Colon (tissue), 2 donors: ENCODE measurements around the gene PNMA8C.

Experiments used
- FAIRE-seq: peaks from 2 replicates; lab custom pipeline; 2012; peaks lifted over from hg19 to GRCh38; lab: Jason Lieb, UNC
- donor health status: control.
- donor health status: control.

The PNMA8C gene

DNA sequence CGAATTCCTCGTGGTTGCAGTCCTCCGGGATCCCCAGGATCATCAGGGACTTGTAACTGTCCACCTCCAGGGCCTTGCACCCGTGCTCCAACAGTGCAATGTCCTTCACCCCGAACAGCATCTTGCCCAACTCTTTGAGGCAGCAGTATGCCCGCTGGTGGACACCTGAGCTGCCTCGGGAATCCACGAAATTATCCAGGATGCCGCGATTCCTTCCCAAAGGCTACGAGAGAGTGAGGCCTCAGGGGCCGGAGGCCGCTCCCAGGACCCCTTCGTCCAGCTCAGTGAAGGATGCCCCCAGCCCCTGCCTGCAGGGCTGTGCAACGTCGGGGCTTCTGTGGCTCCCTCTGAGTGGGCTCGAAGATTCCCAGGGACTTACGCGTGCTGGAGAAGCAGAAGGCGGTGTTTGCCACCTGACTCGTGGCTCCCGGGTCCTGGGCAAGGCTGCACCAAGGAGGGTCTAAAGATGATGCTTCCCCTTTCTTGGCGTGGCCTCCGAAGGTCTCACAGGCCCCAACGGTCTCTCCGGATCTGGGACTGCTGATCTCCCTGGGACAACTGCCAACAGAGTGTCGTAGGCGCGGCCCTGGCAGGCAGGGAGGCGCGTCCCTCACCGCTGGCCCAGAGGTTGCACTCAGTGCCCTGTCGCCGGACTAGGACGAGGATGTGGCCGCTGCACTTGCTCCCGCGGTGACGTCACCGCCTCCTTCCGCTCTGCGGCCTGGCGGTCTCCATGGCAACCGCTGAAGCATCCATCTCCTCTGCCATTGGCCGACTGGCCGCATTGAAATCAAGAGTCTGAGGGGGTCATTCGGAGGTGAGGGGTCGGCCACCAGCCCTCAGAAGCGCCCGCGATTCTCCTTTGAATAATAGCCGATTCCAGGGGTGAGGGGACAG, at the start of gene PNMA8C:
TSS of gene PNMA8C (minus strand) at position 698 of the 897 bp plus-strand sequence. CDS start at position 121, 577 bp downstream.
- no peak for FAIRE-seq

DNA sequence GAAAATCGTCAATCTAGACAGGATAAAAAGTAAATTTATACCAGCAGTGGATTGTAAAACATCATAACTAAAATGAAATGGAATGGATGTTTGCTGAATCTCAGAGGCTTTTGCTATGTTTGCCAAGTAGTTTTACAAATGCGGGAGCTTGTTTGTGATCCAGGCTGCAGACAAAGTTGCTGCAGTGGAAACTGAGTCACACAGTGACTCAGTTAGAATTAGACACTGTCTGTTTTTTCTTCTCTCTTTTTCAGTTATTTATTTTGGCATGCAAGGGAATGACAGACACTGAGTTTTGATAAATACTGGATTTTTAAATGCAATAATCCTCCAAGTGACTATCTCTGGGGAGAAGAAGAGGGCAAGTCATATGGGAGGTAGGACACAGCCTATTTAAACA, 47.2 kb upstream of the PNMA8C start:
- no peak for FAIRE-seq

DNA sequence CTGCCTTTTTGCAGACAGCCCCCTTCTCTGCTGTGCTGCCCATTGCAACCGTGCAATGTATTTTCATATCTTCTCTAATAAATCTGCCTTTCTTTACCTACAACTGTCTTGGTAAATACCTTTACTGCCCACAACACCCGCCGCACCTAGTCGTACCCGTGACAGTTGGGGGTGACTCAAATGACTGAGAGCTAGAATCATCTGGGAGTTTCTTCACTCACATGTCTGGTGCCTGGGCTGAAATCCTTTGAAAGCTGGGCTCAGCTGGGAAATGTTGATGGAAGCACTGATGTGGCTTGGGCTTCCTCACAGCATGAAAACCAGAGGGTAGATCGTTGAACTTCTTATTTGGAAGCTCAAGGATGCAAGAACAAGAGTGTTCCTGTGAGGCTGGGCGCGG, 45.5 kb upstream of the PNMA8C start:
- FAIRE-seq = no peak

DNA sequence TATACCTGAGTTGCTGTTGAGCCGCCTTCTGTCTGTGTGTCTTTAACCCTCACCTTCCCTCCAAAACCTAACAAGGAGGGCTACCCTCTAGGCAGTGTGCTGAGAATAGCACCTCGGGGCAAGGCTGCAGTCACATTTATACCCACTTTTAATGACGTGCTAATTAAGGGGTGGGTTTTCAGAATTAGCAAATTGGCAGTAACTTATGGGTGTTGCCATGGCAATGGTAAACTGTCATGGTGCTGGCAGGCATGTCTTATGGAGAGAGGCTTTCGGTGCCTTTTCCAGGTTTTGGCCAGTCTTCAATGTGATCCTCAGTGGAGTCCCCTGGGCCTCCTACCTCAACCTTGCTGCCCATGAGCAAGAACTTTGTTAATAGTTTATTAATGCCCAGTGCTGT, 43.9 kb upstream of the PNMA8C start:
- no peak for FAIRE-seq

DNA sequence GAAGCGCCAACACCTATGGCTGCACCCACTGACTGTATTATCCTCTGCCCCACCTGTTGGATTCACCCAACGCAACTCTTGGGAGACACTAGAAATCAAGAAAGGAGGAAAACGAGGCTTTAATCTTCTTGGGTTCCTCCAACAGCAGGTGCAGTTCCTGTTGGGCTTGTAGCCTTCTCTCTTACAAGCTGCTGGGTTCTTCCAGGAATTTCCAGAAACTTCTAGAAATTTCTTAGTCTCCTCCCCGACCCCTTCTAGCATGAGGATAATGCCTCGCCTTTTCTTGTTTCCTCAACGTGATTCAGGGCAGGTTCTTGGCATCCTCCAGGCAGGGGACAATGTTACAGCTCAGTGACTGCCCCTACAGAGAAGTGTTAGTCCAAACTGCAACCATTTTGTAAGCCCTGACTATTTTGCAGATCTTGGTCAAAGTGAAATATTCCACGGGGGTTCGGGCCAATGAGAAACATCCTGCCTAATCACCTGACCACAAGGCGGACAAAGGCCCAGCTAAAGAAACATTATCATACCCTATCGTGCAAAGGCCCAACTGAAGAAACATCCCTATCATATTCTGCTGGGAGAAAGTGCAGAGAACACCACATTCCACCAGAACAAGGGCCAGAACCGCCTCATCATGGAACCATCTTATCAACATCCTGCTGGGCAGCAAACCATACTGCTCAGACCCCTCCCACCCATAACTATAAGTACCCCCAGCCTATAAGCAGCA, 43.2 kb upstream of the PNMA8C start:
- no peak for FAIRE-seq

DNA sequence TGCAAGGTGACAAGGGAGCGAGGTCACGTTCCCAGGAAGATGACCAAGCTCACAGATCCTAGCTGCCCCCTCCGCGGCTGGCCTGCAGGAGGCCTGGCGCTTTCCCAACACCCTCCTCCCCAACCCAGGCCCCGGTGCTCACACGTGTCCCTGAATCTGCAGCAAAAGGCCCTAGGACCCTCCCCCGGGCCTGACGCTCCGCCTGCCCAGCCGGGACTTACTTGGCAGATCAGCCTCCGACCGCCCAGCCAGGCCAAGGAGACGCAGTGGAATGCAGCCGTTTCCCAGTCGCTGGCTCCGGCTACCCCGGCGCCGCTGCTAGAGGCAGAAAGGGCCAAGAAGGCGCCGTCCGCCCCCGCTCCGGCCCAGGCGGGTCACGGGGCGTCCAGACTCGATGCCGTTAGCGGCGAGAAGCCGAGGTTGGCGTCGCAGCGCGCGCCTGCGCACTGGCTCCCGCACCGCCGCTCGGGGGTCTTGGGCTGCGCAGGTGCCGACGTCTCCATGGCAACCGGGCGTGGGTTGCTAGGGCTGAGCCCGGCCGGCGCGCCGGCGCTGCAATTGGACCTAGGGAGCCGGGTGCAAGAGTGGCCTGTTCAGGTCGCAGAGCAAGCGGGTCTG, 42.5 kb upstream of the PNMA8C start, which contains the start of gene PNMA8A:
TSS of gene PNMA8A (minus strand) at position 448 of the 618 bp plus-strand sequence. CDS start 528 bp downstream, outside the sequence.
- FAIRE-seq = no peak

DNA sequence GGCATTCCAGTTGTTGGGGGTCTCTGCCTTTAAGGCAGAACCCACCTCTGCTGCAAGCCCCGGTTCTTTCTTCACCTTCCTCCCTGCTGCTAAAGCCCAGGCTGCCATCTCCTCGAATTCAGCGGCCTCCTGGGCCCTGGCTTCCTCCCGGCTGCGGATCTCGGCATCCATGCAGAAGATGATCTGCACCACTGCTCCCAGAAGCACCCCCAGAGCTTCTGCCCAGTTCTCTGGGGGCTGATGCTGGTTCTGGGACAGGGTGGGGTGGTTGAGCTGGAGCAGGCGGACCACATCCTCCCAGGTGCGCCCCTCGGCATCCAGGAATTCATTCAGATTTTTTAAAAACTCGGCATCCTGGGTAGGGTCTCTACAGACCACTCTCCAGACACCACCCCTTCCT, 41.6 kb upstream of the PNMA8C start:
- no peak for FAIRE-seq

DNA sequence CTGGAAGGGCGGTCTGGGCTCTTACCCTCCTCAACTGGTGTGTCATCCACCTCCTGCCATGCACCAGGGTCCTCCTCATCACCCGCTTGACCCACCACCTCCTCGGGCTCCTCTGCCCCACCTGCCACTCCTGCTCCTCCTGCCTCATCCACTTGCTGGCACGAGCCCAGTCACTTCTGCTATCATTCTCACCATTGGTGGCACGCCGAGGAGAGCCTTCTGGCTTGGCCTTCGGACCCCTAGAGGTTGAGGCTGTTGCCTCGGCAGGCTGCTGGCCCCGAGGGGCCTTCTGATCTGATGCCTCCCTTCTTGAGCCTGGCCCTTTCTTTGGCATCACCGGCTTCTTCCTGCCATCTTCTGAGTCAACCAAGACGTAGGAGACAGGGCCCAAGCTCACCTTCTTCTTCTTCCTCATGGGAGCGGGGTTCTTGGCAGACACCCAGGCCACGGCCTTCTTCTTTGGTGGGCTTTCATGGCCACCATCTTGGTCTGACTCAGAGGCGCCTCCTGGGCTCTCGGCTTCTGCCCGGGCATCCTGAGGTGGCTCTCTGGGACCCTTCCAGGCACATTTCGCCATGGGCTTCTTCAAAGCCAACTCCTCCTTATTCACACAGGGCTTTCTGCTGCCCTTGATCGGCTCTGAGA, 40.9 kb upstream of the PNMA8C start:
- FAIRE-seq = no peak

DNA sequence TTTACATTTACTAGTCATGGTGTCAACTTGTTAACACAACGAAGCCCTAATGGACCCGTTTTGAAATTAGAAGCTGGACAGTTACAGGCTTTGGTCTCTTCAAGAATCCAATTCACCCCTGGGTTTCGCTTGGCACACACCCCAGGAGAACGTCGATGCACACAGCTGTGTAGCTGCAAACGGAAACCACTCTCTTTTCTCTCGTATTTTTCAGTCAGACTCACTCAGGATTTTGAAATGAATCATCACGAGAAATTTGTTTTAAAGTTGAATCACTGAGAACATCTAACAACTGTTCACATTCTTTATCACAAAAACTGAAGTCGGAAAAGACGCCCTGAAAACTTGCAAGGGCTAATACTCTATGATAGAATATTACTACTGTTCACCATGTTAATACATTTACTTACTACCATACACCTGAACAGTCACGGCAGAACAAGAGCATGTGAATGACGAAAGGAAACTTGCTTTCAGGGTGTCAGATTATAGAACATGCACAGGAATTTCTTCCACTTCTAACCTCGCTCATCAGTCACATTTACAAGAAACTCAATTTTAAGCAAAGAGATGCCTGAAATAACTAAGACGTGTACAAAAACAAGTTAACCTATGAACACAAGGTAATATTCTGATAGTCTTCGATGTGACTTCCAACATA, 37.9 kb upstream of the PNMA8C start:
- no peak for FAIRE-seq

DNA sequence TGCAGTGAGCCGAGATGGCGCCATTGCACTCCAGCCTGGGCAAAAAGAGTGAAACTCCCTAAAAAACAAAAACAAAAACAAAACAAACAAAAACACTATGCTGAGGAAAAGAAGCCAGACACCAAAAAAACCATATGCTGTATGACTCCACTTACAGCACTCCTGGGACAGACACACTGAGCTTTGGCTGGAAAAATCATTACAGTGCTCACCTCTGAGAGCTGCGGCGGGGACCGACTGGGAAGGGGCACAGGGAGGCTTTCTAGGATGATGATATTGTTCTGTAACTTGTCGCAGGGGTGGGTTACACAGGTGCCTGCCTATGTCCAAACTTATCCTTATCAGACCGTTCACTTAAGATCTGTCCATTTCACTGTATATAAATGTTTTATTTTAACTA, 34.8 kb upstream of the PNMA8C start:
- no peak for FAIRE-seq

DNA sequence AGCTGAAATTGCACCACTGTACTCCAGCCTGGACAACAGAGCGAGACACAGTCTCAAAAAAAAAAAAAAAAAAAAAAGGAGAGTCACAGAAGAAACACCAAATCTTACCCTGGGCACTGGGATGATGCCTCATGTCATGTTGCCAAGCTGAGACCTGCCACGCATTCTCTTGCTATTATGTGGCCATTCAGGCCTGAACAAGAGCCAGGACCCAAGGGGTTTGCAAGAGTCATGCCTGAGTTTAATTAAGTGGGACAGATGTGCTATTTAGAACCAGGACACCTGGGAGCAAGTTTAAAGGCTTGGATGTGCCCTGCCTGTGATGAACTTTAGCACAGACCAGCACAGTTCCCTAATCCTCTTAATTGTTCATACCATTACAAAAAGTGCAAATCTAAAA, 32.8 kb upstream of the PNMA8C start:
- no peak for FAIRE-seq

DNA sequence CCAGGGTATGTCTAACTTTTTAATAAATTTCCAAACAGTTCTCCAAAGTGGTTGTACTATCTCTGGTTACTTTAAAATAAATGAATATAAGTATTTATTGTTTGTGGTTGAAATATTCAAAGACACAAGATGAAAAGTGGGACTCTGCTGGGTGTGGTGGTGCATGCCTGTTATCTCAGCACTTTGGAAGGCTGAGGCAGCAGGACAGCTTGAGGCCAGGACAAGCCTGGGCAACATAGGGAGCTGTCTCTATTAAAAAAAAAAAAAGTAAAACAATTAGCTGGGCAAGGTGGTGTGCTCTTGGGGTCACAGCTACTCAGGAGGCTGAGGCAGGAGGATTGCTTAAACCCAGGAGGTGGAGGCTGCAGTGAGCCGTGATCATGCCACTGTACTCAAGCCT, 32.2 kb upstream of the PNMA8C start:
- FAIRE-seq = no peak

DNA sequence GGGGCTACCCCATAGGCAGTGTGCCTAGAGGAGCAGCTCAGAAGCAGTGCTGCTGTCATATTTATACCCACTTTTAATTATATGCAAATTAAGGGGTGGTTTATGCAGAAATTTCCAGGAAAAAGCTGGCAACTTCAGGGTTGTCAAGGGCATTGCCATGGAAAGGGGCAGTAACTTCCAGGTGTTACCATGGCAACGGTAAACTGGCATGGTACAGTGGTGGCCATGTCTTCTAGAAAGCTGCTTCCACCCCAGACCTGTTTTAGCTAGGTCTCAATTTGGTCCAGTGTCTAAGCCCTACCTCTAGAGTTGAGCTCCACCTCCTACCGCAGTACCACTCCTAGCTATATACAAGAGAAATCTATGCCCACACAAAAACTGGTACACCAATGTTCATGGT, 31.3 kb upstream of the PNMA8C start:
- no peak for FAIRE-seq

DNA sequence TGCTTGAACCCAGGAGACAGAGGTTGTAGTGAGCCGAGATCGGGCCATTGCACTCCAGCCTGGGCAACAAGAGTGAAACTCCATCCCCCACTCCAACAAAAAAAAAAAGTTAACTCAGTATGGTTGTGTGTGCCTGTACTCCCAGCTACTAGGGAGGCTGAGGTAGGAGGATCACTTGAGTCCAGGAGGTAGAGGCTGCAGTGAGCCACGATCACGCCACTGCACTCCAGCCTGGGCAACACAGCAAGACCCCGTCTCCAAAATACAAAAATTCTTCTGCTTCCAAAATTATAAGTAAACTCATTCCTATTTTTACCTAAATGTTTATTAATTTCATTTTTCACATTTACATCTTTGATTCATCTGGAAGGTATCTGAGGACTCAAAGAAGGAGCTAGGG, 28.2 kb upstream of the PNMA8C start:
- FAIRE-seq = no peak

DNA sequence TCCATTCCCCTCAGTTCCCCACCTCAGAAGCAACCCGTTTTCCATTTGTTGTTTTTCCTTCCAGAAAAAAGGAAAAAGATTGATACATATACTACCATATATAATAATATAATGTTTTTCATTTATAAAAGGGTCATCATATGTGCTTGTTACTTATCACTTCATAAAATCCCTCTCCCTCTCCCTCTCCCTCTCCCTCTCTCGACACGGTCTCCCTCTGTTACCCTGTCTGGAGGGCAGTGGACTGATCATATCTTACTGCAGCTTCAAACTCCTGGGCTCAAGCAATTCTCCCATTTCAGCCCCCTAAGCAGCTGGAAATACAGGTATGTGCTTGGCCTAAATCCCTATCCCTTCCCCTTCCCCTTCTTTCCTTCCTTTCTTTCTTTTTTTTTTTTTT, 25.5 kb upstream of the PNMA8C start:
- FAIRE-seq = no peak

DNA sequence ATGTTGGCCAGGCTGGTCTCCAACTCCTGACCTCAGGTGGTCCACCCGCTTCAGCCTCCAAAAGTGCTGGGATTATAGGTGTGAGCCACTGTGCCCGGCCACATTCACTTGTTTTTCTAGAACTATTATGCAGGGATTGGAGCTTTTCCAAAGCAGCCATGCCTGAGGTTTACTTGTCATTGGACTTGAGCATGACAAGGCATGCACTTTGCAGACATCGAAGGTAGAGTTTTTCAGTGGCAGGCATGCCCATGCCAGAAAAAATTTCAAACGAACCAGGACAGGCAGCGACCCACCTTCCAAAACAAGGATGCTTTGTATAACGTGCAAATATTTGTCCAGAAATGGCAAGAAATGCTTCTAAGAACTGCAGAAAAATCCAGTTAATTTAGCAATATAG, 24.9 kb upstream of the PNMA8C start:
- FAIRE-seq = no peak

DNA sequence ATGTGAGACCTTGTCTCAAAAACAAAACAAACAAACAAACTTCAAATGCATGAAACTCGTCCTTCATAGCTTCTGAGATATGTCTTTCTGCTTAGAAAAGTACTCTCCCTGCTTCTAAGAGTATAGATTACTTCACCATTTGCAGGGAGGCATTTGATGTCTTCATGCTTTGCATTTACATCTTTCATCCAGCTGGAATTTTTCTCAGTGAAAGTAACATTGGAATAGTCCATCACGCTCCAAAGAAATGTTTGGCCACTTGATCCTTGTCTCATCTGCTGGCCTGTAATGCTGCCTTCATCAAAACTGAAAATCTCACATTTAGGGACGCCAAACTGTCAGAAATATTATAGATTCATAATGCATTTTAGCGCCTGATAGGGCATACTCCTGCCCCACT, 23.4 kb upstream of the PNMA8C start:
- no peak for FAIRE-seq

DNA sequence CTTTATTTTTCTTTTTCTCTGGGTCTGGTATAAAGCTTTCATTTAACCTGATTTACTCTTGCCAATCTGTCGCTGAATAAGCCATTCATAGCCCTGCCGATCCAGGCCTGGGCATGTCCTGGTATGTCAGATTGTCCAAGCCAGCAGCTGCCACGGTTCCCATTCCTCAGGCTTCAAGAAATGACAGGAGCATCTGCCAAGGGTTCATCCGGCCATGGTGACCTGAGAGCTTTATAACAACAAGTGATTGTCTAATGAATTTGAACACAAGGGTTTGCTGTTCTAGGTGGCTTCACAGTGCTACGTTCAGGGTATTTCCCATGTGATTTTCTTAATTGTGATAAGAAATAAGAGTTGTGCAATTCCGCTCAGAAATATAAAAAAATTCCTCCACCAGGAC, 22.6 kb upstream of the PNMA8C start:
- no peak for FAIRE-seq

DNA sequence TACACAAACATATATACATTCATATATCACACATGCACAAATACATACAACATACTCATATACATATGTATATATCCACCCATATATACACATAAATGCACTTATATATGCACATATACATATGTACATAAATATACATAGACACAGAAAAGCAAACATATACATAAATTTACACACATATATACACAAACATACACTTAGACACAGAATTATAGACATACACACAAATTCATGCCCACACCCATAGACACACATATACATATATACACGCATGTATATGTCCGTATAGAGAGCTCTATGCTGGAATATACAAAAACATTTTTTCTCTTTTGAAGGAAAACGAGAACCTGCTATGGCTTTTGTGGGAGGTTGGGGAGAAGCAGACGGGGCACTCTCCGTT, 22.0 kb upstream of the PNMA8C start:
- FAIRE-seq = no peak

DNA sequence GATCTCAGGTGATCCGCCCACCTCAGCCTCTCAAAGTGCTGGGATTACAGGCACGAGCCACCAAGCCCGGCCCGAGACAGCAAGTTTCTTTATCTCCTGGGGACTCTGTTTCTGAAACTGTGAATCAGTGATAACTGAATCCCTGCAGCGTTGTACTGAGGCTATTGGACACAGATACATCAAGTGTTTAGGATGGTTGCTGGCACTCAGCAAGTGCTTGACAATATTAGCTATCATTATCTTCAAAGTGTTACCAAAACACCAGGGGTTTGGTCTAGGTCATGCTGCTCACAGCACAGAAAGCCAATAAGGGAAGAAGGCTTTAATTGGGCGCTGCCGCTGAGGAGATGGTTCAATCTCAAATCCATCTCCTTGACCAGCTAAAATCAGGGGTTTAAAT, 20.5 kb upstream of the PNMA8C start:
- FAIRE-seq = no peak

DNA sequence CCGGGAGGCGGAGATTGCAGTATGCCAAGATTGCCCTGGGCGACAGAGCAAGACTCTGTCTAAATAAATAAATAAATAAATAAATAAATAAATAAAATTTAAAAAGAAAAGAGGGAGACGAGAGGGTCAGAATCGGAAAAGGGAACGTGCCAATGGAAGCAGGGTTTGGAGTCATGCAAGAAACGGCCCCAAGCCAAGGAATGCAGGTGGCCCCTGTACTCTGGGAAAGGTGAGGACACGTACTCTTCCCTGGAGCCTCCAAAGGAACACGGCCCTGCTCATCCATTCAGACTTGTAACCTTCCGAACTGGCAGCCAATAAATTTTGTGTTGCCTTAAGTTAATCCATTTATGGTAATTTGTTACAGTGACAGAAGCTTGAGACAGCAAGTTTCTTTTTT, 19.9 kb upstream of the PNMA8C start:
- no peak for FAIRE-seq

DNA sequence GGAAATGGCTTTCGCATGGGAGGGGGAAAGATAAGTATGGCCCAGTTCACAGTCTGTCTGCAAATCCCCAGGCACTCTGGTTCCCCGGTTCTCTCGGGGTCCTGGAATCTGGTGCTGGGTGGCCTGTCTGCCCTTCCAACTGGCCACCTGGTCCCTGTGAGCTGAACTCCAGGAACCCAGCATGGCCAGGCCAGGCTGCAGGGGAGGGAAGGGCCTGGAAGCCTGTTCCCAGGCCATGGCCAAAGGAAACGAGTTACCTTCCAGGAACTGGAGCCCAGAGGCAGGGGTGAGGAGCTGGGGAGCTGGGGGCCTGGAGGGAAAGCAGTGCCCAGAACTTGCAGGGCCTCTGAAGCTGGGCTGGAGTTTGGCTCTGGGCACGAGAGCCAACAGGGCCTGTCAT, 19.1 kb upstream of the PNMA8C start:
- FAIRE-seq = no peak
